ENCODE data around the gene PCSK6. TPM values are rescaled to one million over a fixed set of nuclear protein-coding genes. Genes with fewer than 3 reads are reported as not detected.

The PCSK6 gene
- polyA plus RNA-seq, 3 donors = 0.05 to 0.10 TPM; not detected in 1

DNA sequence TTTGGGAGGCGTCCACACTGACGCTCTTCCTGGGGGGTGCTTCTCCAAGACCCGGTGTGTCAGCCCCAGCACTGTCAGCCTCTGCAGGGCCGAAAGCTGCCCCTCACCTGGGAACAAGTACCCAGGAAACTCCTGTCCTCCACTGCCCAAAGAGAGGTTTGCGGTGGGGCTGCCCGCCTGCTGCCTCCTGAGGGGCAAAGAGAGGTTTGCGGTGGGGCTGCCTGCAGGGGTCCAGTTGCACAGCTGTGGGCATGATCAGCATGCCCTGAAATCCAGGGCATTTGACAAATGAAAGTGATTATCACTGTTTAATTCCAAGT, 179.4 kb downstream of the PCSK6 start:
- H3K36me3 ChIP-seq (replicated peaks in 1 of 2; ENCODE audit: control insufficient read depth in 1 of 2, insufficient read depth in 2 of 2, low read length in 2 of 2) = no peaks in the 10 kb centered on the region
- H3K27me3 Mint-ChIP-seq (ENCODE audit: low read depth in 3 of 3) = peaks cover 2 to 14% (median 11%) of the 10 kb centered on the region in 3 donors
- H3K27ac ChIP-seq (ENCODE audit: low read depth in 1 of 2, low read length in 2 of 2) = no peak overlapping the region
- 100% methylated on average over 4 of the region's 7 CpGs for WGBS (ENCODE audit: insufficient coverage)
- no peaks in the 10 kb centered on the region for H3K4me1 ChIP-seq (ENCODE audit: control insufficient read depth in 1 of 2, insufficient read depth in 2 of 2, low read length in 2 of 2)
- H3K9me3 Mint-ChIP-seq = no peaks in the 10 kb centered on the region
- H3K4me1 Mint-ChIP-seq = no peaks in the 10 kb centered on the region
- intact Hi-C loops (cut with micrococcal nuclease) = no loop called here
- no peak overlapping the region for H3K27ac Mint-ChIP-seq
- TF ChIP-seq, protein P1, sequence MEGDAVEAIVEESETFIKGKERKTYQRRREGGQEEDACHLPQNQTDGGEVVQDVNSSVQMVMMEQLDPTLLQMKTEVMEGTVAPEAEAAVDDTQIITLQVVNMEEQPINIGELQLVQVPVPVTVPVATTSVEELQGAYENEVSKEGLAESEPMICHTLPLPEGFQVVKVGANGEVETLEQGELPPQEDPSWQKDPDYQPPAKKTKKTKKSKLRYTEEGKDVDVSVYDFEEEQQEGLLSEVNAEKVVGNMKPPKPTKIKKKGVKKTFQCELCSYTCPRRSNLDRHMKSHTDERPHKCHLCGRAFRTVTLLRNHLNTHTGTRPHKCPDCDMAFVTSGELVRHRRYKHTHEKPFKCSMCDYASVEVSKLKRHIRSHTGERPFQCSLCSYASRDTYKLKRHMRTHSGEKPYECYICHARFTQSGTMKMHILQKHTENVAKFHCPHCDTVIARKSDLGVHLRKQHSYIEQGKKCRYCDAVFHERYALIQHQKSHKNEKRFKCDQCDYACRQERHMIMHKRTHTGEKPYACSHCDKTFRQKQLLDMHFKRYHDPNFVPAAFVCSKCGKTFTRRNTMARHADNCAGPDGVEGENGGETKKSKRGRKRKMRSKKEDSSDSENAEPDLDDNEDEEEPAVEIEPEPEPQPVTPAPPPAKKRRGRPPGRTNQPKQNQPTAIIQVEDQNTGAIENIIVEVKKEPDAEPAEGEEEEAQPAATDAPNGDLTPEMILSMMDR (IDR thresholded peaks at IDR 0.05) = no peak
- no peaks in the 10 kb centered on the region for H3K36me3 Mint-ChIP-seq
- H3K4me3 ChIP-seq (replicated peaks in 1 of 3; ENCODE audit: low read depth in 2 of 3, low read length in 3 of 3) = no peak overlapping the region
- H3K27me3 ChIP-seq (ENCODE audit: control insufficient read depth in 2 of 2, insufficient read depth in 2 of 2, low read length in 2 of 2) = no peaks in the 10 kb centered on the region
- no peaks in the 10 kb centered on the region for H3K79me2 ChIP-seq (ENCODE audit: insufficient read depth, low read length)
- H3K9ac ChIP-seq (ENCODE audit: insufficient read depth, low read length, poor library complexity, severe bottlenecking) = no peak overlapping the region
- no peak overlapping the region for H3K4me2 ChIP-seq (replicated peaks; ENCODE audit: extremely low read depth, low read length, poor library complexity, severe bottlenecking)
- no peak overlapping the region for H3K4me3 Mint-ChIP-seq
- no peak overlapping the region for H2AFZ ChIP-seq (ENCODE audit: insufficient read depth, low read depth, low read length, poor library complexity, severe bottlenecking)
- H3K9me3 ChIP-seq (replicated peaks in 1 of 2; ENCODE audit: control insufficient read depth in 1 of 2, insufficient read depth in 1 of 2, low read length in 2 of 2) = no peaks in the 10 kb centered on the region
- H4K20me1 ChIP-seq (ENCODE audit: insufficient read depth, low read length) = no peaks in the 10 kb centered on the region
- DNase-seq = no peak

GRCh38 chr15:101309436-101310160, 179.9 kb downstream of the PCSK6 start:
- Mint-ChIP-seq H3K36me3 (no peaks in the 10 kb centered on the region), H3K27ac (no peak overlapping the region), H3K4me3 (no peak overlapping the region), H3K9me3 (peaks cover 0 to under 1% (median 0%) of the 10 kb centered on the region in 7 donors), H3K4me1 (no peaks in the 10 kb centered on the region), H3K27me3 (ENCODE audit: low read depth in 3 of 3) (peaks cover 3 to 12% (median 11%) of the 10 kb centered on the region in 3 donors)
- Histone ChIP-seq H3K9me3 (replicated peaks in 1 of 2; ENCODE audit: control insufficient read depth in 1 of 2, insufficient read depth in 1 of 2, low read length in 2 of 2) (no peaks in the 10 kb centered on the region), H3K4me2 (replicated peaks; ENCODE audit: extremely low read depth, low read length, poor library complexity, severe bottlenecking) (no peak overlapping the region), H3K27me3 (ENCODE audit: control insufficient read depth in 2 of 2, insufficient read depth in 2 of 2, low read length in 2 of 2) (no peaks in the 10 kb centered on the region), H3K79me2 (ENCODE audit: insufficient read depth, low read length) (no peaks in the 10 kb centered on the region), H3K36me3 (replicated peaks in 1 of 2; ENCODE audit: control insufficient read depth in 1 of 2, insufficient read depth in 2 of 2, low read length in 2 of 2) (no peaks in the 10 kb centered on the region), H3K4me1 (ENCODE audit: control insufficient read depth in 1 of 2, insufficient read depth in 2 of 2, low read length in 2 of 2) (no peaks in the 10 kb centered on the region), H3K27ac (ENCODE audit: low read depth in 1 of 2, low read length in 2 of 2) (no peak overlapping the region), H3K9ac (ENCODE audit: insufficient read depth, low read length, poor library complexity, severe bottlenecking) (no peak overlapping the region), H4K20me1 (ENCODE audit: insufficient read depth, low read length) (no peaks in the 10 kb centered on the region), H3K4me3 (replicated peaks in 1 of 3; ENCODE audit: low read depth in 2 of 3, low read length in 3 of 3) (no peak overlapping the region), H2AFZ (ENCODE audit: insufficient read depth, low read depth, low read length, poor library complexity, severe bottlenecking) (no peak overlapping the region)
- no peak for DNase-seq
- 92% methylated on average over 26 of the region's 26 CpGs for WGBS (ENCODE audit: insufficient coverage)
- intact Hi-C loops (cut with micrococcal nuclease) = no loop called here
- TF ChIP-seq, protein P1 (IDR thresholded peaks at IDR 0.05) = no peak

Data from CD14-positive monocyte (primary cell).